Muscle layer of colon (tissue), 2 donors: ENCODE results near the gene PLAC8L1.
"Not testable (repeated sequence)": the region's sequence is repeated elsewhere in the genome, so short reads cannot be mapped to it uniquely, and the experiment has no call there.

Experiments
- H3K27ac ChIP-seq: one replicate; pipeline ENCODE4 v1.7.0; 2013; ENCODE audit warnings: low read depth, mild to moderate bottlenecking, low read length, moderate library complexity
- H3K27me3 ChIP-seq, 2 donors: one replicate each; pipeline ENCODE4 v1.7.0; 2013; ENCODE audit warnings: low read length in 2 of 2, mild to moderate bottlenecking in 2 of 2; ENCODE audit not compliant: insufficient read depth in 2 of 2, control insufficient read depth in 1 of 2
- H3K36me3 ChIP-seq: one replicate; pipeline ENCODE4 v1.7.0; 2013; ENCODE audit warnings: mild to moderate bottlenecking, low read length; ENCODE audit not compliant: insufficient read depth
- H3K4me1 ChIP-seq: one replicate; pipeline ENCODE4 v1.7.0; 2013; ENCODE audit warnings: mild to moderate bottlenecking, low read length; ENCODE audit not compliant: insufficient read depth
- H3K4me3 ChIP-seq, 2 donors: one replicate each; pipeline ENCODE4 v1.7.0; 2013; ENCODE audit warnings: low read length in 2 of 2, low read depth in 1 of 2, mild to moderate bottlenecking in 1 of 2, moderate library complexity in 1 of 2
- H3K9ac ChIP-seq: one replicate; pipeline ENCODE4 v1.7.0; 2013; ENCODE audit warnings: low read length
- H3K9me3 ChIP-seq: one replicate; pipeline ENCODE4 v1.7.0; 2013; ENCODE audit warnings: mild to moderate bottlenecking, low read length
- donor health status: abdominal sarcoma.
- donor health status: Adenocarcinoma of cecum.

PLAC8L1 gene, protein sequence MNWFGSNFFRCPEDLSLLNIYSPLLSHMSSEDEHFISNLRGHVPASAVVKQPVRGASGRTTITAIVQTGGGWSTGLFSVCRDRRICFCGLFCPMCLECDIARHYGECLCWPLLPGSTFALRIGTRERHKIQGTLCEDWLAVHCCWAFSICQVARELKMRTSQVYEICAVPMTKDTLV

DNA sequence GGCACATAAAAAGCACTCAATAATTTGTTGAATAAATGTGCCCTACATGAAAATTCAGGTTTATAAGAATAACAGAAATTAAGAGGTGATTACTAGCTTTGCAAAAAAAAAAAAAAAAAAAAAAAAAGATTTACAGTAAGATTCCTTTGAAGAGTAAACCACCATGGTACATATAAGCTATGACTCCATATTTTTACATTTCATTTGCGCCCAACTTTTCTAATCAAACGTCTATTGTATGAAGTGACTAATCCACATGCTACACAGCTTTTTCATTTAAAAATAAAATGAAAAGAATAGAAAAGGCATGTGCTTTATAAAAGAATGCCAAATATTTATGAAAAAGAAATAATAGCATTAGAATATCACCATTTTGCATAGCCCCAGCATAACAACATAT, at the start of gene PLAC8L1:
PLAC8L1 (minus strand) TSS at position 101 of the 400 bp plus-strand sequence. CDS start 1,266 bp downstream, outside the sequence.
- no peak within 1 kb of the TSS for H3K27ac ChIP-seq
- no peaks in the 10 kb centered on the region for H3K9me3 ChIP-seq

DNA sequence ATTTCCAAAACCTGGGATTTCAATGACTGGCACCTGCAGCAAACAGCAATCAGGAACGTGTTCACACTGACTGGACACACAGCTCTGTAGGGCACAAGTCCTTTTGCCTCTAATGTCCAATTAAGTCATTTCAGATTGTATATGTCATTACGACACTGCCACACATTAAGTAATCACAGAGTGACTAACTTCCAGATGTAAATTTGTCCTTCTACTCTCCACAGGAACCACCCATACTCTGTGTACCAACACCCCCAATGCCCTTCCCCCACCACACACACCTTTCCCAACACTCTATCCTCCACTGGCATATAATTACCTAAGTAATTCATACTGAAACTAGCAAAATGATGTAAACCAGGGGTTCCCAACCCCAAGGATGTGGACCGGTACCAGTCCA, 46.6 kb upstream of the PLAC8L1 start:
- no peak overlapping the region for H3K27ac ChIP-seq
- no peak overlapping the region for H3K9ac ChIP-seq
- H3K36me3 ChIP-seq, result peaks cover 60% of the 10 kb centered on the region
- H3K4me3 ChIP-seq, result no peak overlapping the region
- no peaks in the 10 kb centered on the region for H3K27me3 ChIP-seq
- H3K9me3 ChIP-seq, result no peaks in the 10 kb centered on the region
- H3K4me1 ChIP-seq, result no peaks in the 10 kb centered on the region

More for the DNA sequence above, at the start of gene PLAC8L1:
- Histone ChIP-seq H3K36me3 (no peaks in the 10 kb centered on the region), H3K4me3 (no peak within 1 kb of the TSS), H3K9ac (no peak within 1 kb of the TSS), H3K27me3 (no peaks in the 10 kb centered on the region), H3K4me1 (no peaks in the 10 kb centered on the region)

DNA sequence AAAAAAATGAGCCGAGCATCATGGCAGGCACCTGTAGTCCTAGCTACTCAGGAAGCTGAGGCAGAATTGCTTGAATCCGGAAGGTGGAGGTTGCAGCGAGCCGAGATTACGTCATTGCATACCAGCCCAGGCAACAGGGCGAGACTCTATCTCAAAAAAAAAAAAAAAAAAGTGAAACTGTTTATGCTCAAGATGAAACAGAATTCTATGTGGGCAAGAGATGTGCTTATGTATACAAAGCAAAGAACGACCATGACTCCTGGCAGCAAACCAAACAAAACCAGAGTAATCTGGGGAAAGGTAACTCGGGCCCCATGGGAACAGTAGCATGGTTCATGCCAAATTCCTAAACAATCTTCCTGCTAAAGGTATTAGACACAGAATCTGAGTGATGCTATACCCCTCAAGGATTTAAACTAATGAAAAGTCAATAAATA, 32.6 kb upstream of the PLAC8L1 start:
- Histone ChIP-seq H3K36me3 (peaks cover 26% of the 10 kb centered on the region), H3K9me3 (no peaks in the 10 kb centered on the region), H3K9ac (no peak overlapping the region), H3K27me3 (no peaks in the 10 kb centered on the region), H3K4me1 (no peaks in the 10 kb centered on the region), H3K27ac (no peak overlapping the region), H3K4me3 (no peak overlapping the region)

DNA sequence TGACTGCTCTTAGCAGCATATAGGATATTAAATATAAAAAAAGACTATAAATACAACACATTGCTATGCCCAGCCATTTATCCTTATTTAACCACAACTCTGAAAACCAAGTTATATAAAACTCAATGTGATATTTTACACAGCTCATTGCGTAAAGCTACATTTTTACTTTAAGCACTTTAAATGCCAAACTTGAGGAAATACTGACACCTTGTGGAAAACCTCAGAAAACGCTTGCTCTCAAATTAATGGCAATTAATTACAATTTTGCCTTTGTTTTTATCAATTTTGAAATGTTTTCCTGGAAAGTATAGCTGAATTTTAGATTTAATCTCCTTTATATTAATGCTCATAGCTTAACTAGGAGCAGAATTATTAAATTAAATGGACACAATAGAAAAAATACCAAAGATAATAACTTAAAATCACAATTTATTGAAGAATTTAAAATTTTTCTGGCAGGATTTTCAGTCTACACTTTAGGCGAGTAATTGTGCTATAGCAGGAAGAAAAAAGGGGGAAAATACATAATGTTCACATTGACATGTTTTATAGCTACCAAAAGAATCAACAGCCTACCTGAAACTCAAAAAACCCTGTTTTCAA, 25.2 kb upstream of the PLAC8L1 start:
- H3K27me3 ChIP-seq, result no peaks in the 10 kb centered on the region
- no peak overlapping the region for H3K9ac ChIP-seq
- H3K4me1 ChIP-seq, result no peaks in the 10 kb centered on the region
- H3K9me3 ChIP-seq, result no peaks in the 10 kb centered on the region
- no peak overlapping the region for H3K27ac ChIP-seq
- H3K36me3 ChIP-seq, result peaks cover 48% of the 10 kb centered on the region
- H3K4me3 ChIP-seq, result no peak overlapping the region

DNA sequence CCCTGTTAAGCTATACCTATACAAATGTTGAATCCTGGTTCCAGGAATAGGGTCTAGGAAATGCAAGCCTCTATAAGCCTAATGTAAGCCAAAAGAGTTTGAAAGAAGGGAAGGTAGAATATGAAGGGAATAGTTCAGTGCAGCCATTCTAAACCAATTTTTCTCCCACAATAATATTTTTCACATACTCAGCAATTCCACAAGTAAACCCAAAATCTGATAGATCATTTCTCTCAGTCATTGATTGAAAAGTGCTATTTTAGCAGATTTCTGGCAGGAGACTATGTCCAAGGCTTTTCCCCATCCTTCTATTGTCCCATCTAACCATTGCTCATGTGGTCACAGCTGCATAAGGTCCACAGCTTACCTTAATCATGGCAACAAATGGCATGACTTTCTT, 20.7 kb upstream of the PLAC8L1 start:
- Histone ChIP-seq H3K9ac (no peak overlapping the region), H3K4me1 (no peaks in the 10 kb centered on the region), H3K27ac (no peak overlapping the region), H3K27me3 (no peaks in the 10 kb centered on the region), H3K9me3 (no peaks in the 10 kb centered on the region), H3K36me3 (peaks cover 47% of the 10 kb centered on the region), H3K4me3 (no peak overlapping the region)

DNA sequence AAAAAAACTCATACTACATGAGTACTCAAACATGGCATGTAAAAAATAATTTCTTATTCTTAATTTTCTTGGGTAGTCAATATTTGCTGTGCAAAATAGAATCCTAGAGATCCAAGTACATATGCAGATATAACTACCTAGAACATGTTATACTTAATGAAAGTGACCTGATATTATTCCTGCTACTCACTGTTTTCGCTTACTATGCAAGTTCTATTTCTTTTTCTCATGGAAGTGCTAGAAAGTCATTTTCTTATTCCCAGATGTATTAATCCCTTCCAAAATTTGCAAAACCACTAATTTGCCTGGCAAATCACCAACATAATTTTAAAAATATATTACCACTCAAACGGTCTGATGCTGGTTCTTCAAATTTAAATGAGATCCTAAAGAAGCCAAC, 19.2 kb upstream of the PLAC8L1 start:
- peaks cover 55% of the 10 kb centered on the region for H3K36me3 ChIP-seq
- H3K27ac ChIP-seq, result no peak overlapping the region
- H3K27me3 ChIP-seq, result no peaks in the 10 kb centered on the region
- H3K4me3 ChIP-seq, result no peak overlapping the region
- no peaks in the 10 kb centered on the region for H3K9me3 ChIP-seq
- H3K9ac ChIP-seq, result no peak overlapping the region
- no peaks in the 10 kb centered on the region for H3K4me1 ChIP-seq

DNA sequence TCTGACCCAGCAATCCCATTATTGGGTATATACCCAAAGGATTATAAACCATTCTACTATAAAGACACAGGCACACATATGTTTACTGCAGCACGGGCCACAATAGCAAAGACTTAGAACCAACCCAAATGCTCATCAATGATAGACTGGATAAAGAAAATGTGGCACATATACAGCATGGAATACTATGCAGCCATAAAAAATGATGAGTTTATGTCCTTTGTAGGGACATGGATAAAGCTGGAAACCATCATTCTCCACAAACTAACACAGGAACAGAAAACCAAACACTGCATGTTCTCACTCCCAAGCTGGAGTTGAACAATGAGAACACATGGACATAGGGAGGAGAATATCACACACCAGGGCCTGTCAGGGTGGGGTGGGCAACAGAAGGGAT, 16.1 kb upstream of the PLAC8L1 start:
- not testable (repeated sequence) for H3K27ac ChIP-seq, H3K27me3 ChIP-seq, H3K4me3 ChIP-seq, H3K4me1 ChIP-seq, H3K9me3 ChIP-seq, H3K9ac ChIP-seq
- peaks cover 64% of the 10 kb centered on the region for H3K36me3 ChIP-seq

DNA sequence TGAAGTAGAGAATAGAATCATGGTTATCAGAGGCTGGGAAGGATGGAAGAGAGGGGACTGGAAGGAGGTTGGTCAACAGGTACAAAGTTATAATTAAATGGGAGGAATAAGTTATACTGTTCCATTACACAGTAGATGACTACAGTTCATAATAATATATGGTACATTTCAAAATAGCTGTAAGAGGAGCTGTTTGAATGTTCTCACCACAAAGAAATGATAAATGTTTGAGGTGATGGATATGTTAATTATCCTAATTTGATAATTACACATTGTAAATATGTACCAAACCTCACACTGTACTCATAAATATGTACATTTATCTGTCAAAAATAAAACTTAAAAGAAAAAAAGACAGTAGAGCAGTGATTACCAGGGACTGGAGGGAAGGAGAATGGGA, 12.9 kb upstream of the PLAC8L1 start:
- H3K4me3 ChIP-seq, result no peak overlapping the region
- no peaks in the 10 kb centered on the region for H3K4me1 ChIP-seq
- peaks cover 43% of the 10 kb centered on the region for H3K36me3 ChIP-seq
- H3K9ac ChIP-seq, result no peak overlapping the region
- H3K27ac ChIP-seq, result no peak overlapping the region
- H3K9me3 ChIP-seq, result no peaks in the 10 kb centered on the region
- H3K27me3 ChIP-seq, result no peaks in the 10 kb centered on the region

DNA sequence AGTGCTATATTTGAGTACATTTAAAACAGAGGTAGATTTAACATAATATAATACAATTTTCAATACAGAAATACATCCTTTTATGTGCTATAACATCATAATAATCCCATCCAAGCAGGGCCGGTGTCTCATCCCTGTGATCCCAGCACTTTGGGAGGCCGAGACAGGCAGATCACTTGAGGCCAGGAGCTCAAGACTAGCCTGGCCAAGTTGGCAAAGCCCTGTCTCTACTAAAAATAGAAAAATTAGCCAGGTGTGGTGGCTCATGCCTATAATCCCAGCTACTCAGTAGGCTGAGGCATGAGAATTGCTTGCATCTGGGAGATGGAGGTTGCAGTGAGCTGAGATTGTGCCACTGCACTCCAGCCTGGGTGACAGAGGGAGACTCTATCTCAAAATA, 11.8 kb upstream of the PLAC8L1 start:
- H3K4me3 ChIP-seq, H3K4me1 ChIP-seq, H3K27ac ChIP-seq, H3K27me3 ChIP-seq, H3K9me3 ChIP-seq, H3K9ac ChIP-seq: not testable (repeated sequence)
- peaks cover 38% of the 10 kb centered on the region for H3K36me3 ChIP-seq

DNA sequence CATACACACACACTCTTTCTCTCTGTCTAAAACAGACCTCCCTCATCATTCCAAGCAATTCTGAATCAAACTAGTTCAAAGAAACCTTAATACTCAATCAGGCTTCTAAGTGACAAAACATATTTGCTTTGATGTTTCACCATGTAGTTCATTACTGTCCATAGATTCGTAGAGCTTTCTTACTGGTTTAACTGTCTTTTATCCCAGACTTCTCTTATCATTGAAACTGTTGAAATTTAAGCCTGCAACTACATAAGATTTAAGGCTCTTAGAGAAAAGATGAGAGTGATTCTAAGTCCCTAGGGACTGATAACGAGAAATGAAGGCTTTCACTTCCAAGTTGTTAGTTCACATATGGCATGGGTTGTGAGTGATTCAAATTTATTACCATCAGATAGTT, 11.0 kb upstream of the PLAC8L1 start:
- Histone ChIP-seq H3K27me3 (no peaks in the 10 kb centered on the region), H3K36me3 (peaks cover 37% of the 10 kb centered on the region), H3K9me3 (no peaks in the 10 kb centered on the region), H3K27ac (no peak overlapping the region), H3K9ac (no peak overlapping the region), H3K4me3 (no peak overlapping the region), H3K4me1 (no peaks in the 10 kb centered on the region)

DNA sequence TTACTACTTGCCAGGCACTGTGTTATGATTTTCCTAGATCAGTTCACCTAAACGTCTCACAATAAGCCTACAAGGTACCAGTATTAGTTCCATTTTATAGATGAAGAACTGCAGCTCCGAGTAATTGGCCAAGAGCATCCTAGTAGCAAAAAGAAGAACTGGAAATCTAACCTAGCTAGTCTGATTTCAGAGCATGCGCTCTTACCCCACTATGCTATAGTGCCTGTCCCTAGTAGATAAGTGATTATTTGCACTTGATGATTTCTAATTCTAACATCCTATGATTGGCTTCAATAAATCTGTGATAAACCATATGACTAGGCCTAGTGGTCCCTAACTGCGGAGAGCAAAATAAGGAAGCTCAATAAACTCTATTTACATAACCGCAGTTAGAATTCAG, 7.1 kb upstream of the PLAC8L1 start:
- no peaks in the 10 kb centered on the region for H3K27me3 ChIP-seq
- no peak overlapping the region for H3K4me3 ChIP-seq
- no peak overlapping the region for H3K9ac ChIP-seq
- no peak overlapping the region for H3K27ac ChIP-seq
- no peaks in the 10 kb centered on the region for H3K9me3 ChIP-seq
- peaks cover 8% of the 10 kb centered on the region for H3K36me3 ChIP-seq
- no peaks in the 10 kb centered on the region for H3K4me1 ChIP-seq

DNA sequence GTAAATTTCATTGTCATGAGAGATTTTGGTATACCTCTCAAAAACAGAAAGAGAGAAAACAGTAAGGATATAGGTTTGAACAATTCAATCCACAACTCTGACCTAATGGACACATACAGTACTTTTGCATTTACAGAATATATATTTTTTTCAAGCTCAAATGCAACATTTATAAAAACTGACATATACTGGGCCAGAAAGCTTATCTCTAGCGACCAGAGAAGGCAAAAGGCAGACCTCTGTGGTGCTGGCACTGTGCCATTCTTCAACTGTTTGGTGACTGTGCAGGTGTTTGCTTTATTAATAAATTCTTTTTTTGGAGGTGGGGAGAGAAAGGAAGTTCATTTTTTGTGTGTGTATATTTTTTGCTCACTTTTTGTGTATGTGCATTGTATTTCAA, 6.0 kb upstream of the PLAC8L1 start:
- Histone ChIP-seq H3K9me3 (no peaks in the 10 kb centered on the region), H3K27ac (no peak overlapping the region)

More for the DNA sequence above, 6.0 kb upstream of the PLAC8L1 start:
- H3K4me3 ChIP-seq, result no peak overlapping the region
- H3K9ac ChIP-seq, result no peak overlapping the region
- no peaks in the 10 kb centered on the region for H3K4me1 ChIP-seq
- peaks cover 6% of the 10 kb centered on the region for H3K36me3 ChIP-seq
- no peaks in the 10 kb centered on the region for H3K27me3 ChIP-seq
